HG03354 (cell line): Measurements from ENCODE around the gene KRT4.
"Not testable (repeated sequence)": the region's sequence is repeated elsewhere in the genome, so short reads cannot be mapped to it uniquely, and the experiment has no call there.

Experiments
- ATAC-seq: cut with Tn5 transposase; IDR thresholded peaks from one replicate; pipeline ENCODE4 v1.9.1; 2021; ENCODE audit warnings: mild to moderate bottlenecking; ENCODE audit not compliant: unreplicated experiment, poor library complexity, severe bottlenecking

KRT4 gene

GRCh38 chr12:52796839-52797528 is 16.9 kb downstream of the KRT4 start:
- no peak for ATAC-seq

GRCh38 chr12:52796429-52796794 is 17.5 kb downstream of the KRT4 start:
- ATAC-seq: no peak

- ATAC-seq: no peak
Observed at GRCh38 chr12:52795694-52796428, 18.1 kb downstream of the KRT4 start, which contains the start of gene KRT3. Gene KRT3 (minus strand): TSS chr12:52796117. CDS start chr12:52796042, 75 bp downstream.

GRCh38 chr12:52795332-52795674 is 18.6 kb downstream of the KRT4 start:
- not testable (repeated sequence) for ATAC-seq

- ATAC-seq: no peak
Observed at GRCh38 chr12:52794479-52795331, 19.2 kb downstream of the KRT4 start.

- ATAC-seq: no peak
Observed at GRCh38 chr12:52792185-52793029, 21.5 kb downstream of the KRT4 start.

GRCh38 chr12:52791271-52792184 is 22.4 kb downstream of the KRT4 start:
- ATAC-seq: no peak

- no peak for ATAC-seq
Observed at GRCh38 chr12:52790427-52791270, 23.3 kb downstream of the KRT4 start.

- ATAC-seq: no peak
Observed at GRCh38 chr12:52789637-52790426, 24.1 kb downstream of the KRT4 start.

- no peak for ATAC-seq
Observed at GRCh38 chr12:52788876-52789636, 24.9 kb downstream of the KRT4 start.

- ATAC-seq: no peak
Observed at GRCh38 chr12:52788192-52788875, 25.6 kb downstream of the KRT4 start.

- no peak for ATAC-seq
Observed at GRCh38 chr12:52787324-52788191, 26.4 kb downstream of the KRT4 start.

GRCh38 chr12:52784909-52785308 is 29.0 kb downstream of the KRT4 start:
- no peak for ATAC-seq

- no peak for ATAC-seq
Observed at GRCh38 chr12:52783563-52784316, 30.2 kb downstream of the KRT4 start.
